IPS-18c (cell line): ENCODE measurements around the gene CLDN22.

Source experiments
- H3K4me3 ChIP-seq: 2 replicates; pipeline ENCODE4 v1.7.0; 2013; ENCODE audit warnings: low read depth, mild to moderate bottlenecking, low read length, moderate library complexity; ENCODE audit not compliant: insufficient read depth
- H3K9me3 ChIP-seq: one replicate; pipeline ENCODE4 v1.6.1; 2013; ENCODE audit warnings: mild to moderate bottlenecking, low read length, moderate library complexity; ENCODE audit not compliant: control insufficient read depth, insufficient read depth

CLDN22 gene

DNA sequence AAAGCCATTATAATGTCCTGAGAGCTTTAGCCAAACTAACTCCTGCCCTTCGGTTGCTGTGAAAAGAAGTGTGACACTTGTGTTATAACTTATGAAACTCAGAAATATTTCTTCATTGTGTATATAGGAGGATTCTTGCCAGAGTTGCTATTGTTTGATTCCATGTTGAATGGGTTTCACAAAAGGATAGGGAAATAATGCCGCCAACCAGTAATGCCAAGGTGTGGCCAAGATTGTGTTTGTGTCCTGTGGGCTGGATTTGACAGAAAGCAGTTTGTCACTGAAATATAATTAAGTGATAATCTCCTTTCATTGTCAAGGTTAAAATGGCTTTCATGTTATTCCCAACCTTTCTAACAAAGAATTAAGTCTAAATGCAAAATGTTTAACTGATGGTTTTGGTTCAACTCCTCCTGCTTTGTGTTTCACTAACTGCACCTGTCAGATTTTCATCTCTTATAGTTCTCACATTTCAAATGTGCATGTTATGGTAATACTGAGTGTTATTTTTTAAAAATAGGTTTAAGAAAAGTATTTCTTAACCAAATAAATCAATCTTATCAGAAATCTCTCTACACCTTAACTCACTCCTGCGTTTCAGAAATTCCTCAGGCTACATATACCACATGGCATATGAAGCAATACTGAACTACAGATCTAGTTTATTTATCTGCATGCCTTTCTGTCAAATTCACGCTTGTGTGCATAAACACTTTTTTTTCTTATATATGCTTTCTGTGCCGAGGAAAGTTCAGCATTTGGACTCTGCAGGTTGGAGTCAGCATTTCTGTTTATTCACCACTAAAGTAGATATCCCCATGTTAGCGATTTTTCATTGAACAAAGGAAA, at the start of gene CLDN22:
Gene CLDN22, minus strand, starts transcription at position 66 of the 849 bp plus-strand sequence. Its CDS starts 58 bp downstream, at position 8.
- Histone ChIP-seq H3K4me3 (no peak within 1 kb of the TSS), H3K9me3 (no peaks in the 10 kb centered on the region)

GRCh38 chr4:183369073-183369472, 49.0 kb upstream of the CLDN22 start:
- H3K4me3 ChIP-seq, result no peak overlapping the region
- peaks cover 4% of the 10 kb centered on the region for H3K9me3 ChIP-seq

DNA sequence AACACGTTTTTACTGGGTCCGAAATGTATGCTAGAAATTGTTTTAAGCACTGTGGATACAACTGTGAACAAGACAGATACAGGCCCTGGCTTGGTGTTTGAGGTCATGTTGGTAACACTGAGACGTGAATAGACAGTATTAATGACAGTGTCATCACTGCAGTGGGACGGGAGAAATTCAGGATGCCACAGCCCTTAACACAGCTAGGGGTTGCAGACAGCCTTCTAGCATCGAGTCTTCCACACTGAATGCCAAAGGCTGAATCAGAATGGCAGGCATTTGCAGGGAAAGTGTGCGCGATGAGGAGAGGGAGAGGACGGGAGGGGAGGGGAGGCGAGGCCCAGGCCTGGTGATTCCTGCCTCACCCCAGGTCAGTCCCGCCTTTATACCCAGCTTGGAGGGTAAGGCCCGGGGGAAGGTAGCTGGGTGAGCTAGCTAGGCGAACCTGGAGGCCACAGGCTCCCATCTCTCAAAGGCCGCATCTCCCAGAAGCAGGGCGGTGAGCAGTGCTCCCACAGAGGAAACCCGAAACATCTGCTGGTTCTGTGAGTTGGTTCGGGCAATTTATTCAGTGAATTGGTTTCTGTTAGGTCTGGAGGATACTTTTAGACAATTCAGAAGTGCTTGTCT, 46.2 kb upstream of the CLDN22 start:
- no peak overlapping the region for H3K4me3 ChIP-seq
- no peaks in the 10 kb centered on the region for H3K9me3 ChIP-seq

- Histone ChIP-seq H3K4me3 (no peak overlapping the region), H3K9me3 (no peaks in the 10 kb centered on the region)
These were observed 43.9 kb upstream of the CLDN22 start for GRCh38 chr4:183364025-183364424.

DNA sequence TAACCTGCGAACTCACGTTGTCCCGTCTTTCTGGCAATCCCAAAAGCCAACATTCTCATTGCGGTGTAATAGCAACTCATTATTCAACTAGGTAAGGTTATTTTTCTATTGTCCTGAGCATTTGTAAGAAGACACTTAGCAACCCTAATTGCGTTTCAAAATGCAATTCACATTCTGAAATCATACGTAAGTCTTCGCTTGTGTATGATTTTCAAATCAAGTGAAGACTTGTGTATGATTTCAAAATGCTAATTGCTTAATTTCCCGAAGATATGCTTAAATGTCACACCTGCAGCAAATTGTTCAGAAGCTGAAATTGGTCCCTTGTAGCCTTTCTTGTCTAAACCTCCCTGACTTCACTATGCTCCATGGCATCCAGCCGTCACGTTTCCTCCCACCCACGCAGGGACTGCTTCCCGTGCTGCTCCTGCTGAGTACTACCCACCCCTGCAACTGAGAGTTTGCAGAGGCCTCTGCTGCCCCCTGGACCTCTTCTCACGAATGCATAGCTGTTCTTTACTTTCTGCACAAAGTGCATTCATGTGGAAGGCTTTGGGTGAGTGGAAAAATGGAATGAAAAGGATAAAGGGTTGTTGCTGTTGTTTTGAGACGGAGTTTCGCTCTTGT, 43.0 kb upstream of the CLDN22 start:
- H3K9me3 ChIP-seq, result no peaks in the 10 kb centered on the region
- no peak overlapping the region for H3K4me3 ChIP-seq

GRCh38 chr4:183362036-183362435, 42.0 kb upstream of the CLDN22 start:
- H3K9me3 ChIP-seq, result no peaks in the 10 kb centered on the region
- no peak overlapping the region for H3K4me3 ChIP-seq

DNA sequence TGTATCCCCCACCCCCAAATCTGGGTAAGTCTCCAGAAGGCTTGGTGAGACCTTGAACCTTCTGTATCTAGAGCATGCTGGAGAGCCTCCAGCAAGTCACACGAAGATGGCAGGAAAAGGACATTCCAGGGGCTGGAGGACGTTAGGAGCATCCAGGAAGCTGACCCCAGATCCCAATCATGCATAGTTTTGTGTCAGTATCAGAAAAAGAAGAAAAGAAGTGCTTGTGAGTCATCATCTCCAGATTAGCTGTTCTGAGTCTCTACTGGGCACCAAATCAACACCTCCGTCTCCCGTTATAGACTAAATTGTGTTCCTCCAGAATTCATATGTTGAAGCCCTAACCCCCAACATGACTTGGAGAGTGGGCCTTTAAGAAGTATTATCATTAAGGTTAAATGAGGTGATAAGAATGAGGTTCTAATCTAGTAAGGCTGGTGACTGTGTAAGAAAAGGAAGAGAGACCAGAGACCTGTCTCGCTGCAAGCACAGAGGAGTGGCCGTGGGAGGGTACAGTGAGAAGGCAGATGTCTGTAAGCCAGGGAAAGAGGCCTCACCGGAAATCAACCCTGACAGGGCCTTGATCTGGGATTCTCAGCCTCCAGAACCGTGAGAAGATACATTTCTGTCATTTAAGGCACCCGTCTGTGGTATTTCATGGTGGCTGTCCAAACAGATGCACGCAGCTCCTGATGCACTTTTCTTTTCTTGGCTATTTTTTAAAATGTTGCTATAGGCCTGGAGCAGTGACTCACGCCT, 40.3 kb upstream of the CLDN22 start:
- Histone ChIP-seq H3K4me3 (no peak overlapping the region), H3K9me3 (no peaks in the 10 kb centered on the region)

DNA sequence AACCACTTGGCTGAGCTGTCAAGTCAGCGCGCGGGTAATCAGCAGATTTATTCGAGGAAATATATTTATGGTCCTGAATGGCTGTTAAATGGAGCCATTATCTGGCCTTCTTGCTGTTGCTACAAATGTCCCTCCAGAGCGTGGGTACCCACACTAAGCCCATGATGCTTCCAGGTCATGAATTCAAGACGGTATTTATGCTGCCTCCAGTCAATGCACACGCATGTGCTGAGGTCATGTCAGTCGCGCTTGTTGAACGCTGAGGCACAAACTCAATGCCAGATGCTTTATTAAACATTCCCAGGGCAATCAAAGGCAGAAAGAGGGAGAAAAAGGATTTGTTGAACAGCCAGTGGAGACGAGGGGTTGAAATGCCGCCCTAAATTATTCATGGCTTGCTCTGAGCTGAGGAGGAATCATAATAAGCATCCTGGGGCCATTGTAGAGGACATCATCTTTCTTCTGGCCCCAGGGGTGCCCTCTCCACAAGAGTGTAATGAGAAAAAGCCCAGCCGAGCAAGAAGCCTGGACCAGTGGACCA, 38.2 kb upstream of the CLDN22 start:
- Histone ChIP-seq H3K4me3 (no peak overlapping the region), H3K9me3 (no peaks in the 10 kb centered on the region)

GRCh38 chr4:183356931-183357675, 37.0 kb upstream of the CLDN22 start:
- no peak overlapping the region for H3K4me3 ChIP-seq
- H3K9me3 ChIP-seq, result no peaks in the 10 kb centered on the region

DNA sequence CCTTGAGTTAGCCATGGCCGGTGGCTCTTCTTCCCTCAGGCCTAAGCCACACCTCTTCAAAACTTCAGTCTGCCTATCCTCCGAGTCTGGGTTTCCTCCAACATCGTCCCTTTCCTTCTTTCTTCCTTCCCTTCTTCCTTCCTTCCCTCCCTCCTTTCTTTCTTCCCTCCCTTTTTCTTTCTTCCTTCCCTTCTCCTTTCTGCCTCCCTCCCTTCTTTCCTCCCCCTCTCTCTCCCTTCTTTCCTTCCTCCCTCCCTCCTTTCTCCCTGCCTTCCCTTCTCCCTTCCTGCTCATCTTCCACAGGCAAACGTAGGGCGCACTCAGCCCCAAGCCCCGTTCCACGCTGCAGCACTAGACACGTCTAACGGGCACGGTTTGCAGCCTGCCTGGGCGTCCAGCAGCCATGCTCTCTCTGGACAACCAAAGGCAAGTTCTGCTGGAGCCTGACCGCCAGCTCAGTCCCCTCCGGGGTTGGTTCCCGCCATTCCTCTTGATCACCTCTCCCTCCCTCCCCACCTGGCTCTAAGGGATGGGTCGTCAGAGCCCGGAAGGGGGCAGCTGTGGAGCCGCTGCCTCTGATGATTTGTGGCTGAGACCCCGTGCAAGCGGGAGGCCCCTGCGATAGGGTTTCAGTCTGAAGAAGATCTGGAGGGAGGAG, 36.2 kb upstream of the CLDN22 start:
- Histone ChIP-seq H3K4me3 (no peak overlapping the region), H3K9me3 (no peaks in the 10 kb centered on the region)

GRCh38 chr4:183355405-183355804, 35.3 kb upstream of the CLDN22 start:
- Histone ChIP-seq H3K9me3 (no peaks in the 10 kb centered on the region), H3K4me3 (no peak overlapping the region)

GRCh38 chr4:183354219-183354618, 34.1 kb upstream of the CLDN22 start:
- H3K4me3 ChIP-seq, result no peak overlapping the region
- no peaks in the 10 kb centered on the region for H3K9me3 ChIP-seq

GRCh38 chr4:183353557-183353956, 33.5 kb upstream of the CLDN22 start:
- Histone ChIP-seq H3K9me3 (no peaks in the 10 kb centered on the region), H3K4me3 (no peak overlapping the region)

GRCh38 chr4:183352546-183352945, 32.5 kb upstream of the CLDN22 start:
- Histone ChIP-seq H3K9me3 (no peaks in the 10 kb centered on the region), H3K4me3 (no peak overlapping the region)

DNA sequence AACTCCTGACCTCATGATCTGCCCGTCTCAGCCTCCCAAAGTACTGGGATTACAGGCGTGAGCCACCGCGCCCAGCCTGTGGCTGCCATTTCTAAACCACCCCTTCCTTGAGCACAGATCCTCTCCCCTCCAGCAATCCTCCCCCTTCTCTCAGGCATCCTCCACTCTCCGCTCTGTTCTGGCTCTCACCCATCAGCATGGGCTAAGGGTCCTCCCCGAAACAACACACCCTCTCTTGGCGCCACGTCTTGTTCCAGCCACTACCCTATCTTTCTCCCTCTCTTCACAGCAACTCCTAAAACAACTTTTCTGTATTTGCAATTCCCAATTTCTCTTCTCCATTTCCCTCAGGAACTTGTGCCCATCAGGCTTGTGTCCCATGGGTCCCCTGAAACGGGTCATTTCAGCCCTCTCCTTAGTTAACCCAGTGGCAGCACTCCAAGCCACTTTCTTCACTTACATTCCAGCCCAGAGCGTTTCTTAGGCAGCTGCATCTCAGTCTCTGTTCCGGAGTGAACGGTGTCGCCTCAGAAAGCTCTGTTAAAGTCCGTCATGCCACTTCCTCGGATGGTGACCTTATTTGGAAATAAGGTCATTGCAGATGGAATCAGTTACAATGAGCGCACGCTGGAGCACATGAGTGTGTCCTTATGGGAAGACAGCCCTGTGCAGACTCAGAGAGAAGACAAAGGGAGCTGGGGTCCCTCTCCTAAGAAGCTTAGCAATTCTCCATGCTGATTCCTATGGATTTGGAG, 30.4 kb upstream of the CLDN22 start:
- Histone ChIP-seq H3K4me3 (no peak overlapping the region), H3K9me3 (no peaks in the 10 kb centered on the region)

DNA sequence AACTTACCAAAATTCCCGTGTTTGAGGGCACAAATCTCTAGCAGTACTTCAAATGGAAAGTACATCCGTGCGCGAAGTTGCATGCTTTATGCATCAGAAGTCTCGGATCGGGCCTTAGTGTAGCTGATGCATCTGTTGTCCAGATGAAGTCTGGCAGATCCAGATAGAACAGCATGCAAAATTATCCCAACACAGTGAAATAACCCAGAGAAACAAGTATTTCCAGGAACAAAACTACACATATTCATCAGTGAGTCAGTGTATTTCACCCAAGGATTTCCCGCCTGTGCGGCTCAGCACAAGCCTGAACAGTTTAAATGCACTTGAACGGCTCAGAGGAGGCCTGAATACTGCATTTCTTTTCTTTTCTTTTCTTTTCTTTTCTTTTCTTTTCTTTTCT, 29.6 kb upstream of the CLDN22 start:
- Histone ChIP-seq H3K9me3 (no peaks in the 10 kb centered on the region), H3K4me3 (no peak overlapping the region)
